Measurements from ENCODE around the gene SERTAD4.
A peak's percentile ranks its signal among the peaks of the same experiment; 100 is the strongest.
"Not testable (repeated sequence)": the region's sequence is repeated elsewhere in the genome, so short reads cannot be mapped to it uniquely, and the experiment has no call there.

The SERTAD4 gene

DNA sequence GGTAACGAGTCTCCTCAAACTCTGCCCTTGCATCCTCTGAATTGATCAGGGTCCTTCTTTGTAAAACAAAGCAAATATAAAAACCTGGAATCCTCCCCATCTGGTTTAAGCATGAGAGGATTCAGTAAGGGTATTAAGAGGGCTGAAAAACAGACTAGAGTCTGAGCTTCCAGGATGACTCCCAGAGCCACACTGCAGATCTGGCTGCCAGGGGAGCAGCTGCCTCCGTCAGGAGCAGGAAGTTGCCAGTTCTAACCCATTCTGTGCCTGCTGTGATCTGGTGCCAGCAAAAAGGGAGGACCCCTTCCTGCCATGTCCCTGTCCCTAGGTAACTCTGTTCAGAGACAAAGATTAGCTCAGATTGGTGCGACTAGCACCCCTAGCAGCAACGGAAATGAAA is 27.5 kb downstream of the SERTAD4 start:
- no peaks in the 10 kb centered on the region for H3K36me3 ChIP-seq (ENCODE audit: insufficient read depth, low read length)
- H3K4me1 ChIP-seq (ENCODE audit: insufficient read depth, low read length) = peaks cover 1% of the 10 kb centered on the region
- H3K9me3 ChIP-seq (ENCODE audit: control insufficient read depth, insufficient read depth, low read length) = no peaks in the 10 kb centered on the region
- no peak overlapping the region for H3K9ac ChIP-seq (ENCODE audit: low read depth, low read length)

DNA sequence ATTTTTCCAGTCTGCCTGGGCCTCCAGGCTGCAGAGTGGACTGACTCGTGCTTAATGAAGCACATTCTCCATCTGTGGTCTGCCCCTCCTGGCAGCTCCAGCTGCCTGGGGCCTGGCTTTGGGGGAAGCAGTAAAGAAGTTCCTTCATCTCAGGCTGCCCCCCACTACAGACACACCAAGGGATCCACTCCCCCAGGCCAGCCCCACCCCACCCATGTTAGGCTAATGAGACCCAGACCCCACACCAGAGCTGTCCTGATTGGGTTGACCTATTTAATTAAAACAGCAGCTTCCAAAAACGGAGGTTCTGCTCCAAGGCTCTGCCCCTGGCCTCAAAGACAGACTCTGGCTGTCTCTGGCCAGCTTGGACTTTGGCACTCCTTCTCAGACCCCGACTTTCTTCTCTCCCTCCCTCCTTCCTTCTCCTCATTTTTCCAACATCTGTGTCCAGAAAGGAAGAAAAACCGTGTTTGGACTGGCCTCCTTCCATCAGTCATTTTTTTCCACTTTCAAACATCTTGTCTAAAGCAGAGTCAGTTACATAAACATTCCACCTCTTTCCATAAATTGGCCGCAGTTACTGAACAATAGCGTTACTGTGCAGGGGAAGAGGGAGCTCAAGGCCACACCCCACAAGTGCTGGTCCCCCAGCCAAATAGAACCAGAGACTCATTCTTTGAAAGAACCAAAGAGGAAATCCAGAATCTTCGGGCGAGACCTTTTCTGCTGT is 29.7 kb downstream of the SERTAD4 start:
- Histone ChIP-seq H3K4me1 (ENCODE audit: insufficient read depth, low read length) (peaks cover 7% of the 10 kb centered on the region), H3K9ac (ENCODE audit: low read depth, low read length) (no peak overlapping the region), H3K9me3 (ENCODE audit: control insufficient read depth, insufficient read depth, low read length) (no peaks in the 10 kb centered on the region; the same call in 1 of the 2 replicates), H3K36me3 (ENCODE audit: insufficient read depth, low read length) (no peaks in the 10 kb centered on the region)

DNA sequence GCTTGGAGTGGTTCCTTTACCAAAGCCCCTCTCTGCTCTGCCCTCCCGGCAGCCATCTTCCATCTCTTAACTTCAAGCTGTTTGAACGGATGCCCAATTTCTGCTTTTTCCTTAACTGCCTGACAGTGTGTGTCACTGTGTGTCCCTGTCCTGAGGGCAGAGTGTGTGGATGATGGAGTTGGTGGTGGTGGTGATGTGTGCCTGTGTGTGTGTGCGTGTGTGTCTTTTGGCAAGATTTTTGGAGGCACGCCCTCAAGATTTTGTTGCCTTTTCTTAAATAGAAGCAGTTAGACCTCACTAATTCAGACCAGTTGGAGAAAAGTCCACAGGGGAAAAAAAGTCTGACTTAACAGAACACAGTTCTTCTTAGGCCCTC is 30.3 kb downstream of the SERTAD4 start:
- no peaks in the 10 kb centered on the region for H3K36me3 ChIP-seq (ENCODE audit: insufficient read depth, low read length)
- peaks cover 7% of the 10 kb centered on the region for H3K4me1 ChIP-seq (ENCODE audit: insufficient read depth, low read length)
- H3K9me3 ChIP-seq (ENCODE audit: control insufficient read depth, insufficient read depth, low read length) = no peaks in the 10 kb centered on the region; the same call in 1 of the 2 replicates
- H3K9ac ChIP-seq (ENCODE audit: low read depth, low read length) = no peak overlapping the region

DNA sequence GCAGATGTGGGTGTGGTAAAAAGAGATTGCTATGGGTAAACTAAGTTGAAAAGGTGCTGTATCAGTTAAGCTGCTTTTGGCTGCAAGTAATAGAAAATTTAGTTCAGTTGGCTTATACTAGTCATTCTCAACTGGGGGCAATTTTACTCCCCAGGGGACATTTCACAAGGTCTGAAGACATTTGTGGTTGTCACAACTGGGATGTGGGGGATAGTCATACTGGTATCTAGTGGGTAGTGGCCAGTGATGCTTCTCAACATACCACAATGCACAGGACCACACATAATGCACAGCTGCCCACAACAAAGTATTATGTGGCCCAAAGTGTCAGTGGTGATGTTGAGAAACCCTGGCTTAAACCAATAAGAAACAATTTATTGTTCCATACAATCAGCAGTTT is 31.4 kb downstream of the SERTAD4 start:
- Histone ChIP-seq H3K9me3 (ENCODE audit: control insufficient read depth, insufficient read depth, low read length) (no peaks in the 10 kb centered on the region; the same call in 1 of the 2 replicates), H3K36me3 (ENCODE audit: insufficient read depth, low read length) (no peaks in the 10 kb centered on the region), H3K4me1 (ENCODE audit: insufficient read depth, low read length) (peaks cover 7% of the 10 kb centered on the region), H3K9ac (ENCODE audit: low read depth, low read length) (no peak overlapping the region)

DNA sequence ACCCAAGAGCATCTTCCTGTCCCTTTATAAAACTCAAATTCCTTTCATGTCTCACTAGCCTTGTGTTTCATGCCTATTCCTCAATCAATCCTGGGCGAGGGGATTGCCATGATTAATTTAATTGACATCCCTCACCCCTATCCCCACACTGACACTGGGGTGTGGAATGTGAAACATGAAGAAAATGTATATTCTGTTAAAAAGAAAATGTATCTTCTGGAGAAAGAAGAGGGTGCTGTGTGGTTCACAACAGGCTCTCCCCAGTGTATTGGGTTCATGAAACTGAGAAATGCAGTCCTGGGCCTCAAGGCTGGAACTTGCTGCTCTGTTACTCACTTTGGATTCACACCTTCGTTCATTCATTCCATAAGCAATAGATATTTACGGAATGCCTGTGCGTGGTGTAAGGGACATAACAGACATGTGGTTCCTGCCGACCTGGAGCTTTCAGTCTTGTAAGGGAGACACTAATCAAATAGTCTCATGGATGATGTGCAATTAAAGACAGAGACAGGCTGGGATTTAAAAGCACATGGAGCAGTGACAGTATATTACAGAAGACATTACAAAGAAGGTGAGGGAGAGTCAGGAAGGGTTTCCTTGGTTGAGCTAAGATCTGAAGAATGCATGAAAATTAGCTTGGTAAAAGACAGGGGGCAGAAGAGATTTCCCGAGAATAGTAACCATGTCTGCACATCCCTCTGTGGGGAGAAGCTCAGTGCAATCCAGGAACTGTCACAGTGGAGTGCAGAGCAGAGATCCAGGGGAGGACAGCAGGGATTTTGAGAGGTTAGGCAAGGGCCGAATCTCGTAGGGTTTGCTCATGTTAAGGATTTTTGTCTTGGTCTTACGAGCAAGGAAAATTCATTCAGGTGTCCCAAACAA is 32.1 kb downstream of the SERTAD4 start:
- no peak overlapping the region for H3K9ac ChIP-seq (ENCODE audit: low read depth, low read length)
- H3K4me1 ChIP-seq (ENCODE audit: insufficient read depth, low read length) = peaks cover 7% of the 10 kb centered on the region
- no peaks in the 10 kb centered on the region; the same call in 1 of the 2 replicates for H3K9me3 ChIP-seq (ENCODE audit: control insufficient read depth, insufficient read depth, low read length)
- H3K36me3 ChIP-seq (ENCODE audit: insufficient read depth, low read length) = no peaks in the 10 kb centered on the region

DNA sequence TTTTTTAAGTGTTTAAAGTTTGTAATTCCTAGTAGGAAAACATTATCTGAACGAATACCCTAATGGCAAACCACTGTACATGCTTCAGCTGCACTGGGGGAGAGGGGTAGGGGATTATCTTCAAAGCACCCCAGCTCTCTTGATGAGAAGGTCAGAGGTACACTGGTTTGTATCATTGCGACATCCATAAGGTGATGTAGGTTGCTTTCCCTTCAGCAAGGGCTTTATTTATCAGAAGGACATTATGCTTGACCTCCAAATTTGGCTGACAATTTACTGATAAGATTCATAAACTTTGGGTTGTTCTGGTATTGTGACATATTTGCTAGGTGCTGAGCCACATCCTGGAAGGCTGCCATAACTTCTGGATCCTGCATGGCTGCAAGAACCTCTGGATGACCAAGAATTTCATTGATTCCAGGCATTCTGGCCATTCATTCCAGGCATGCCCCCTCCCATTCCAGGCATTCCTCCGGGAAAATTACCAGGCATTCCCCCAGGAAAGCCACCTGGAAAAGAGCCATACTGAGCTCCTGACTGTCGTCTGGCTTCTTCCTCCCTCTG is 32.9 kb downstream of the SERTAD4 start:
- H3K36me3 ChIP-seq (ENCODE audit: insufficient read depth, low read length); H3K9me3 ChIP-seq (ENCODE audit: control insufficient read depth, insufficient read depth, low read length); H3K9ac ChIP-seq (ENCODE audit: low read depth, low read length); H3K4me1 ChIP-seq (ENCODE audit: insufficient read depth, low read length): not testable (repeated sequence)

DNA sequence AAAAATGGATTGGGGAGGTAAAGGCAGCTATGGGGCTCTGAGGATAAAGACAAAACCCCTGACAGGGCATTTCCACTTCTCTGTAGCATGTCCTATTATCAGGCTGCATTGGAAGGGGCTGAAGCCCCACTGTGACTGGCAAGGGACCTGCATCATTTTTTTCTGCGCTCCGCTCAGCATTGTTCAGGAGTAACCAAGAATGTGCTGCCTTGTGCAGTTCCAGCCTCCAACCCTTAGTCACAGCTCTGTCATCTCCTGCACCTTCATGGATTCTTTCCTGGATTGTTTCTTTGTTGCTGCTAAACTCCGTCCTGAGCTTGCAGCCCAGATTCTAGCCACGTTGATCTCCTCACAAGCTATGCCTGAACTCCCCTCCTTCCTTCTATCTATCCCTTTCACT is 37.4 kb downstream of the SERTAD4 start:
- Histone ChIP-seq H3K9ac (ENCODE audit: low read depth, low read length) (no peak overlapping the region), H3K9me3 (ENCODE audit: control insufficient read depth, insufficient read depth, low read length) (no peaks in the 10 kb centered on the region; the same call in 1 of the 2 replicates), H3K36me3 (ENCODE audit: insufficient read depth, low read length) (no peaks in the 10 kb centered on the region), H3K4me1 (ENCODE audit: insufficient read depth, low read length) (peaks cover 31% of the 10 kb centered on the region)

DNA sequence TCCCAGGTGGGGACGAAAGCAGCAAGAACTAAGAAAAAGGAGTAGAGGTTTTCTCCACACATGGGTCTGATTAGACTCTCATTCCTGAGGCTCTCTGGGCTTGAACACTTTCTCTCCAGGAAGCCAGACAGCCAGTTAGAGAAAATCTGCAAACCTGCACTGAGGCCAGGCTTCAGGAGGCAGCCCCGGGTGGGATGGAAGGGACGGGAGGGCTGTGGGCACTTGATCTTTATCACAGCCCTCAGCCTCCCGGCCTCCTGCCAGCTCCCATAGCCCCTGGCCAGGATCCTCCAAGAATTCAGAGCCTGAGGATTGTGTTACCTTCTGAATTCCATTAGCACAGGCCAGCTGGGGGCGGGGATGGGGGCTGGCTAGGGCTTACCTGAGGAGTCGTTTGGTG is 40.1 kb downstream of the SERTAD4 start:
- no peaks in the 10 kb centered on the region for H3K36me3 ChIP-seq (ENCODE audit: insufficient read depth, low read length)
- peaks cover 24% of the 10 kb centered on the region for H3K4me1 ChIP-seq (ENCODE audit: insufficient read depth, low read length)
- H3K9ac ChIP-seq (ENCODE audit: low read depth, low read length) = no peak overlapping the region
- no peaks in the 10 kb centered on the region for H3K9me3 ChIP-seq (ENCODE audit: control insufficient read depth, insufficient read depth, low read length)

DNA sequence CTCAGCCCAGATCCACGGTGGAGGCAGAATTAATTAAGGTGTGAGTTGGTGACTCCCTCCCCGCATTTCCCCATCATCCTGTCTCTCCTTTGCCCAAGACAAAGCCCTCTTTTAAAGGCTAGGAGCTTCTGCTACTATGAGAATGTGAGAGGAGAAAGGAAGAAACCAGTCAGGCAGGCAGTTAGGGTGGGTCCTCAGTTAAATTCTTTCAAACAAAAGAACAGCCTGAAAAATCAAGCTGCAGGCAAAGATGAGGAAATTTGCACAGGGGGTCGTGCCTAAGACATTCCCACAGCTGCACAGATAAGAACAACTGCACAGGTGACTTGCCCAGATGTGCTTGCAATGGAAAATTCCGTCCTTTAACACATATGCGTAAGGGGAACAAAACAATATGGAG is 47.6 kb downstream of the SERTAD4 start:
- Histone ChIP-seq H3K9ac (ENCODE audit: low read depth, low read length) (no peak overlapping the region), H3K36me3 (ENCODE audit: insufficient read depth, low read length) (no peaks in the 10 kb centered on the region), H3K4me1 (ENCODE audit: insufficient read depth, low read length) (no peaks in the 10 kb centered on the region), H3K9me3 (ENCODE audit: control insufficient read depth, insufficient read depth, low read length) (peaks cover 17% of the 10 kb centered on the region)

DNA sequence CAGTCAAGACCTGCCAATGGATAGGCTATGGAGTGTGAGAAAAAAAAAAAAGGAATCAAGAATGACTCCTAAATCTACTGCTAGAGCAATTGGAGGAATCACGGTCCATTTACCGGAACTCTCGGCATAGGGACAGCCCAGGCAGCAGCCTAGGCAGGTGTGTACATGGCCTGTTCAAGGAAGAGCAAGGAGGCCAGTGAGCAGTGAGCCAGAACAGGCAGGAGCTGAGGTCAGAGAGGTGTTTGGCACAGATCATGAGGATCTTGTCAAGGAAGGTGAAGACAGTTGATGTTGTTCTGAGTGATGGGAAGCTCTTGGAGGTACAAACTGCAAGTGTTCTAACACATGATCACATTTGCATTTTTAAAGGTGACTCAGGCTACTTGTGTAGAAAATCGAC is 55.5 kb downstream of the SERTAD4 start:
- Histone ChIP-seq H3K9me3 (ENCODE audit: control insufficient read depth, insufficient read depth, low read length) (no peaks in the 10 kb centered on the region), H3K4me1 (ENCODE audit: insufficient read depth, low read length) (peaks cover 8% of the 10 kb centered on the region; the same call in 1 of the 2 replicates), H3K36me3 (ENCODE audit: insufficient read depth, low read length) (no peaks in the 10 kb centered on the region), H3K9ac (ENCODE audit: low read depth, low read length) (no peak overlapping the region)

DNA sequence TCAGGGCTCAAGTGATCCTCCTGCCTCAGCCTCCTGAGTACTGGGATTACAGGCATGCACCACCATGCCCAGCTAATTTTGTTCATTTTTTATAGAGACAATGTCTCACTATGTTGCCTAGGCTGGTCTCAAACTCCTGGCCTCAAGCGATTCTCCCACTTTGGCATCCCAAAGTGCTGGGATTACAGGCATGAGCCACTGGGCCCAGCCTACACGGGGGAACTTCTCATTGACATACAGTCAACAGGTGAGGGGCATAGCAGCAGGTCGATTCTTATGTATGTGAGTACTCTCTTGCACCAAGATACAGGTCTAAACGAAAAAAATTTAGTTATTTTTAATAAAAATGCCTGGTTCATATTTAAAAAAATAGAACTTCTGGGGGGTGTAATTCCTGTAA is 56.7 kb downstream of the SERTAD4 start:
- Histone ChIP-seq H3K4me1 (ENCODE audit: insufficient read depth, low read length) (peaks cover 9% of the 10 kb centered on the region), H3K9ac (ENCODE audit: low read depth, low read length) (no peak overlapping the region), H3K36me3 (ENCODE audit: insufficient read depth, low read length) (no peaks in the 10 kb centered on the region), H3K9me3 (ENCODE audit: control insufficient read depth, insufficient read depth, low read length) (no peaks in the 10 kb centered on the region)

DNA sequence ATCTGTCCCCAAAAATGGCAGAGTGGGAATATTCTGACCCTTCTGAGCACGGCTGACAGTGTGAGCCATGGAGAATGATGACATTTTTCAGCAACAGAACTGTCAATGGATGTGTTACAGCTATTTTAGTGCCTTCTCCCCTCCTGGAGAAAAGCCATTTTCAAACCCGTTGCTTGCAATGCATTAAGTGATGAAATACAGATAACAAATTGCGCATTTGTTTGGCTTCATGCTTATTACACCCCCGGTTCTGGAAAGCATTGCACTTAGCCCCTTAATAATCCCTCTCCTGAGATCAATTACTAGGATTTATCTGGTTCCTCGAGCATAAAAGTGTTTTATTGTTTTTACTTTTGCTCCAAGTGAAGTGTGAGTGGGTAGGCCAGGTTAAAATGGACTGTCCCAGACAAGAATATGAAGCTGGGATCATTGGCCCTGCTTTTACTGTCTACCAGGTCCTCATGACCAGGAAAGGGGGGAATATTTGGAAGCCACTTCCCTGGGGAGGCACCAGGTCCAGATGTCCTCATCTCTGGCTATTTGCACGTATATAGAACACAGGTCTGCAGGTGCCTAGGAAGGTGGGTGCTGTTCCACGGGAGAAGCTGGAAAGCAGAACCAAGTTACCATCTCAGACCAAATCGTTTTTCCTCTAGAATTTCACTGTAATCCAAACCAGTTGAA is 58.6 kb downstream of the SERTAD4 start:
- no peaks in the 10 kb centered on the region for H3K36me3 ChIP-seq (ENCODE audit: insufficient read depth, low read length)
- H3K4me1 ChIP-seq (ENCODE audit: insufficient read depth, low read length) = peaks cover 23% of the 10 kb centered on the region
- H3K9me3 ChIP-seq (ENCODE audit: control insufficient read depth, insufficient read depth, low read length) = no peaks in the 10 kb centered on the region
- H3K9ac ChIP-seq (ENCODE audit: low read depth, low read length) = no peak overlapping the region

DNA sequence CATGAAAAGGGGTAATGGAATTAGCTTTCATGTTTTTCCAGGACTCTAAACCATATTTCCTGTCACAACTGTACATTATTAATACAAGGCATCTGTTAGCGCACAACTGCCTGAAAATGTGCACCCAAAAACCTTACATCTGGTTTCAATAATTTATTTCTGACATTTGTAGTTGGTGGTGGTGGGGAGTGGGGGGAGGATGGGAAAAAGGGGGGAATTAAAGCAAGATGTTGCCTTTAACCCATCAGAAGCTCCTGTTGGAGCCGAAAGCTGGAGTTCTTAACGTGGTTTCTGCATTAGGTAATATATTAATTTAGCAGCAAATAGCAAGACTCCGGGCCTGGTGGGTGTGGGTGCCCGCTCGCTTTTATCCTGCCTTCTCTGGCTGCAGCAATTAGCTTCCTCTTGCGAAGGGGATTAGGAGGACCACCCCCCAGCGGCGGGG is 59.2 kb downstream of the SERTAD4 start:
- Histone ChIP-seq H3K9me3 (ENCODE audit: control insufficient read depth, insufficient read depth, low read length) (no peaks in the 10 kb centered on the region), H3K4me1 (ENCODE audit: insufficient read depth, low read length) (peaks cover 23% of the 10 kb centered on the region), H3K36me3 (ENCODE audit: insufficient read depth, low read length) (no peaks in the 10 kb centered on the region), H3K9ac (ENCODE audit: low read depth, low read length) (peak overlapping the region; percentile 70; the same call in 1 of the 2 replicates)

DNA sequence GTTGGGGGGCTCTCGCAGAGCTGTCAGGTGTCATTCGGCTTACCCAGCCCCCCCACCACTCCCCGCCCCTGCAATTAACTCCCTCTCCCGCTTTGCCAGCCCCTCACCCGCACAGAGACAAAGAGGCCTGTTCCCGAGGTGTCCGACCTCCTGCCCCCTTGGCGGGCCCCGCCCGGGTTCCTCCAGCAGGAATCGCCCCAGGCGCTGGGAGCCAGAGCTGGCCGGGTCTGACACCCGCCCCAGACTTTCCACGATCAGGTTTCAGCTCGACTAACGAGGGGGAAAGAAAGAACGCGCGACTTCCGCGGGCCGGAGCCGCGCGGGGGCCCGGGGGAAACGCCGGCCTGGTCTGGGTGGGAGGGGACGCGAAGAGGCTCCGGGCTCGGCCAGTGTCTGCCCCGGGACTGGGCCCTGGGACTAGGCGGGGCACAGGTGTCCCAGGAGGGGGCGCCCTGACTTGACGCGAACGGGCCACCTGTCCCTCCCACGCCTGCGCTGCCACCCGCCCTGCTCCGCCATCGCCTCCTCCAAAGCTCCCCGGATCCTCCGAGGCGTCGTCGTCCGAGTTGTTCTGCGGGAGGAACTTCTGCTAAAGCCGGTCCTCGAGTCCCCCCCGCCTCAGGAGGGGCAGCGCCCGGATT is 59.8 kb downstream of the SERTAD4 start:
- H3K9me3 ChIP-seq (ENCODE audit: control insufficient read depth, insufficient read depth, low read length) = no peaks in the 10 kb centered on the region
- H3K9ac ChIP-seq (ENCODE audit: low read depth, low read length) = peak overlapping the region; percentile 70
- H3K4me1 ChIP-seq (ENCODE audit: insufficient read depth, low read length) = peaks cover 23% of the 10 kb centered on the region
- no peaks in the 10 kb centered on the region for H3K36me3 ChIP-seq (ENCODE audit: insufficient read depth, low read length)

Measured in ES-I3 (cell line).